Testis (tissue), 3 donors: ENCODE measurements around the gene C1orf141. TPM values are rescaled to one million over a fixed set of nuclear protein-coding genes. Genes with fewer than 3 reads are reported as not detected.

Source experiments
- DNase-seq: peaks from one replicate; pipeline ENCODE4 v3.0.0-alpha.2; 2019
- H3K27ac ChIP-seq, 2 donors: fragments of 200-600 bp; sonication (generic); one replicate each; pipeline ENCODE4 v1.5.1; 2019
- H3K27me3 ChIP-seq: fragments of 200-600 bp; sonication (generic); one replicate; pipeline ENCODE4 v1.5.1; 2019
- H3K36me3 ChIP-seq: fragments of 200-600 bp; sonication (generic); one replicate; pipeline ENCODE4 v1.5.1; 2017; ENCODE audit warnings: low read depth; ENCODE audit errors: missing control alignments
- H3K4me1 ChIP-seq: fragments of 200-600 bp; sonication (generic); one replicate; pipeline ENCODE4 v1.5.1; 2019
- H3K4me3 ChIP-seq, 2 donors: fragments of 200-600 bp; sonication (generic); one replicate each; pipeline ENCODE4 v1.5.1; 2017 to 2019
- H3K9me3 ChIP-seq: fragments of 200-600 bp; sonication (generic); one replicate; pipeline ENCODE4 v1.5.1; 2017
- POLR2A ChIP-seq: fragments of 450-650 bp; IDR thresholded peaks from one replicate; pipeline ENCODE4 v1.6.1; 2017; ENCODE audit warnings: antibody characterized with exemption, mild to moderate bottlenecking, moderate library complexity
- WGBS, 2 donors: methylation state at CpG; one replicate each; pipeline ENCODE4 v1.1.5; 2018; 5-methylcytosine and 5-hydroxymethylcytosine counted together
- intact Hi-C: fragments of 100-400 bp; cut with DNase I; formaldehyde crosslinking; loops from one replicate; pipeline ENCODE4 v1.15.1; 2023; ENCODE audit warnings: low total_unique reads
- polyA plus RNA-seq: library from polyadenylated mRNA; stranded (reverse); fragments of 350-450 nt; fragmentation: Illumina TruSeq; extraction: RNeasy Lipid Tissue Mini Kit (QIAGEN cat#74804); gene quantifications from one replicate; pipeline ENCODE4 v1.2.3, GENCODE V29; 2014; ENCODE audit warnings: low read depth, low replicate concordance; ENCODE audit not compliant: insufficient read depth
- total RNA-seq, 2 donors: library from RNA; depleted of rRNA; stranded (reverse); fragments of >200 nt; gene quantifications; one replicate each; pipeline ENCODE4 v1.2.3, GENCODE V29; 2016
- TF ChIP-seq, protein P1 (sequence below), 3 experiments: fragments of 450-650 bp in 2 of 3; fragments of 200-600 bp in 1 of 3; sonication (generic) in 1 of 3; IDR thresholded peaks; one replicate each; pipeline ENCODE4 v1.5.1; 2016 to 2019; ENCODE audit warnings: antibody characterized with exemption in 3 of 3, mild to moderate bottlenecking in 2 of 3, moderate library complexity in 1 of 3

C1orf141 gene
- total and polyA plus RNA-seq, 3 donors from 2014 or later = 9.5 to 17.3 (median 10.1) TPM

- 22 to 40% methylated on average over 2 of the region's 2 CpGs for WGBS, 2 donors
- intact Hi-C loops = no loop called here
- Histone ChIP-seq H3K36me3 (no peaks in the 10 kb centered on the region), H3K27ac (no peak overlapping the region), H3K27me3 (no peaks in the 10 kb centered on the region), H3K4me1 (no peaks in the 10 kb centered on the region), H3K4me3 (no peak overlapping the region), H3K9me3 (no peaks in the 10 kb centered on the region)
- DNase-seq = no peak
- TF ChIP-seq POLR2A = no peak
- TF ChIP-seq, protein P1, sequence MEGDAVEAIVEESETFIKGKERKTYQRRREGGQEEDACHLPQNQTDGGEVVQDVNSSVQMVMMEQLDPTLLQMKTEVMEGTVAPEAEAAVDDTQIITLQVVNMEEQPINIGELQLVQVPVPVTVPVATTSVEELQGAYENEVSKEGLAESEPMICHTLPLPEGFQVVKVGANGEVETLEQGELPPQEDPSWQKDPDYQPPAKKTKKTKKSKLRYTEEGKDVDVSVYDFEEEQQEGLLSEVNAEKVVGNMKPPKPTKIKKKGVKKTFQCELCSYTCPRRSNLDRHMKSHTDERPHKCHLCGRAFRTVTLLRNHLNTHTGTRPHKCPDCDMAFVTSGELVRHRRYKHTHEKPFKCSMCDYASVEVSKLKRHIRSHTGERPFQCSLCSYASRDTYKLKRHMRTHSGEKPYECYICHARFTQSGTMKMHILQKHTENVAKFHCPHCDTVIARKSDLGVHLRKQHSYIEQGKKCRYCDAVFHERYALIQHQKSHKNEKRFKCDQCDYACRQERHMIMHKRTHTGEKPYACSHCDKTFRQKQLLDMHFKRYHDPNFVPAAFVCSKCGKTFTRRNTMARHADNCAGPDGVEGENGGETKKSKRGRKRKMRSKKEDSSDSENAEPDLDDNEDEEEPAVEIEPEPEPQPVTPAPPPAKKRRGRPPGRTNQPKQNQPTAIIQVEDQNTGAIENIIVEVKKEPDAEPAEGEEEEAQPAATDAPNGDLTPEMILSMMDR (IDR thresholded peaks at IDR 0.05) = no peak
Observed at GRCh38 chr1:67110352-67110751, 24.4 kb downstream of the C1orf141 start.

GRCh38 chr1:67105508-67105907 lies 29.3 kb downstream of the C1orf141 start:
- no peak overlapping the region for H3K4me3 ChIP-seq
- no peaks in the 10 kb centered on the region for H3K9me3 ChIP-seq
- no peaks in the 10 kb centered on the region for H3K36me3 ChIP-seq
- TF ChIP-seq, protein P1 (IDR thresholded peaks at IDR 0.05) = no peak
- TF ChIP-seq POLR2A = no peak
- DNase-seq = no peak
- H3K27ac ChIP-seq = no peak overlapping the region
- 48 to 53% methylated on average over 2 of the region's 2 CpGs for WGBS, 2 donors
- H3K27me3 ChIP-seq = no peaks in the 10 kb centered on the region
- intact Hi-C loops = no loop called here
- no peaks in the 10 kb centered on the region for H3K4me1 ChIP-seq

DNA sequence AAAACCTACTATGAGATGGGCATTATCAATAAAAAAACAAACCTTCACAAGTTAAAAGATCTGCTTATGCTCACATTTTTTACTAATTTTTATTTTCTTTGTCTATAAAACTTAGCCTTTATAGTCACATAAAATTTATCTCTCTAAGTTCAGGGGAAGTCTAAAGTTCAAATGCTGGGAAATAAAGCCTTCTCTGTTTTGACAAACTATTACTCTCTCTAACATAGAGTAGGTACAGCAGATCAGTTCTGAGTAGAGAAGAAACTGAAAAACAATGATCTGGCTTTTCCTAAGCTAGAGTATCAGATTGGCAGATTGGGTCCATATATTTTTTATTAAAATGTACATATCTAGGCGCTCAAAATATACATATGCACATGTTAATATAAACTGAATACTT lies 31.2 kb downstream of the C1orf141 start:
- 81 to 84% methylated on average over 1 of the region's 1 CpG for WGBS, 2 donors
- H3K4me3 ChIP-seq = no peak overlapping the region
- no peak overlapping the region for H3K27ac ChIP-seq
- no peak for TF ChIP-seq POLR2A
- TF ChIP-seq, protein P1 (IDR thresholded peaks at IDR 0.05) = no peak
- intact Hi-C loops = no loop called here
- H3K9me3 ChIP-seq = no peaks in the 10 kb centered on the region
- no peaks in the 10 kb centered on the region for H3K27me3 ChIP-seq
- no peak for DNase-seq
- no peaks in the 10 kb centered on the region for H3K4me1 ChIP-seq
- H3K36me3 ChIP-seq = no peaks in the 10 kb centered on the region

GRCh38 chr1:67100833-67101232 lies 33.9 kb downstream of the C1orf141 start:
- no peak overlapping the region for H3K27ac ChIP-seq
- no peak for DNase-seq
- no peak overlapping the region for H3K4me3 ChIP-seq
- TF ChIP-seq POLR2A = no peak
- TF ChIP-seq, protein P1 (IDR thresholded peaks at IDR 0.05) = no peak
- intact Hi-C loops = no loop called here
- H3K27me3 ChIP-seq = no peaks in the 10 kb centered on the region
- H3K36me3 ChIP-seq = no peaks in the 10 kb centered on the region
- 37 to 41% methylated on average over 3 of the region's 3 CpGs for WGBS, 2 donors
- H3K4me1 ChIP-seq = no peaks in the 10 kb centered on the region
- H3K9me3 ChIP-seq = no peaks in the 10 kb centered on the region

DNA sequence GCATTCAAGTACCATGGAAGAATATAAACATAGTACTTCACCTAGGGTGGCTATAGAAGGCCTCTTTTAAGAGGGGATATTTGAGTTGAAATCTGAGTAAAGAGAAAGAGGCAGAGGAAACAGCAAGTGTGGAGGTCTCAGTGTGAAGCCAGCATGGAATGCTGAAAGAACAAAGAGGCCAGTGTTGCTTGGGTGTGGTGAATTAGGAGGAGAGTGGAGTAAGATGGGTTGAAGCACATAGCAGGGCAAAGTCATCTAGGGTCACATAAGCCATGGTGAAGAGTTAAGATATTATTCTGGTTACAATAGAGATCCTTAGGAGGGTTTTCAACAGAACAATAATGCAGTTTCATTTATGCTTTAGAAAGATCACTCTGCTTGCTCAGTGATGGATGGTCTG lies 37.5 kb downstream of the C1orf141 start:
- H3K9me3 ChIP-seq = no peaks in the 10 kb centered on the region
- no peak overlapping the region for H3K4me3 ChIP-seq
- no peaks in the 10 kb centered on the region for H3K27me3 ChIP-seq
- no peaks in the 10 kb centered on the region for H3K4me1 ChIP-seq
- no peaks in the 10 kb centered on the region for H3K36me3 ChIP-seq
- no peak overlapping the region for H3K27ac ChIP-seq
- no peak for TF ChIP-seq POLR2A
- TF ChIP-seq, protein P1 (IDR thresholded peaks at IDR 0.05) = no peak
- no peak for DNase-seq
- intact Hi-C loops = no loop called here
